Kidney epithelial cell (primary cell): ENCODE measurements around the gene VPS18. TPM values are rescaled to one million over a fixed set of nuclear protein-coding genes. Genes with fewer than 3 reads are reported as not detected.

Experiments used
- DNase-seq: peaks from one replicate; pipeline ENCODE4 v3.0.0-alpha.2; 2010; ENCODE audit warnings: low read depth
- H3K27me3 ChIP-seq: 2 replicates; pipeline ENCODE4 v1.6.0; 2011; ENCODE audit warnings: low read length; ENCODE audit not compliant: control insufficient read depth, insufficient read depth
- H3K36me3 ChIP-seq: 2 replicates; pipeline ENCODE4 v1.5.1; 2011; ENCODE audit warnings: low read length; ENCODE audit not compliant: control insufficient read depth, insufficient read depth
- H3K4me3 ChIP-seq: 2 replicates; pipeline ENCODE4 v1.5.1; 2011; ENCODE audit warnings: low read depth, mild to moderate bottlenecking, control low read depth, low read length
- CTCF ChIP-seq: IDR thresholded peaks from 2 replicates; pipeline ENCODE4 v1.5.1; 2011; ENCODE audit warnings: mild to moderate bottlenecking, moderate library complexity, low read length, control low read depth, inconsistent platforms; ENCODE audit not compliant: insufficient read depth, poor library complexity, severe bottlenecking
- total RNA-seq: library from RNA; depleted of rRNA; stranded (reverse); fragments of >200 nt; gene quantifications from 2 replicates; pipeline ENCODE4 v1.2.3, GENCODE V29; 2015

Gene VPS18
- total RNA-seq, 1 donor from 2014 or later: 66.0 TPM

GRCh38 chr15:40863660-40864270 lies 30.5 kb upstream of the VPS18 start:
- no peaks in the 10 kb centered on the region for H3K36me3 ChIP-seq
- no peak for DNase-seq
- no peaks in the 10 kb centered on the region for H3K27me3 ChIP-seq
- H3K4me3 ChIP-seq: no peak overlapping the region
- no peak for TF ChIP-seq CTCF

GRCh38 chr15:40867199-40867598 lies 27.1 kb upstream of the VPS18 start:
- DNase-seq: no peak

GRCh38 chr15:40869686-40870085 lies 24.6 kb upstream of the VPS18 start:
- Histone ChIP-seq H3K27me3 (no peaks in the 10 kb centered on the region), H3K4me3 (no peak overlapping the region), H3K36me3 (no peaks in the 10 kb centered on the region)
- no peak for TF ChIP-seq CTCF
- no peak for DNase-seq

More at GRCh38 chr15:40867199-40867598, 27.1 kb upstream of the VPS18 start:
- TF ChIP-seq CTCF: no peak
- Histone ChIP-seq H3K36me3 (no peaks in the 10 kb centered on the region), H3K4me3 (no peak overlapping the region), H3K27me3 (no peaks in the 10 kb centered on the region)

GRCh38 chr15:40870716-40871115 lies 23.5 kb upstream of the VPS18 start:
- DNase-seq: no peak
- H3K4me3 ChIP-seq: no peak overlapping the region
- H3K36me3 ChIP-seq: no peaks in the 10 kb centered on the region
- no peaks in the 10 kb centered on the region for H3K27me3 ChIP-seq
- no peak for TF ChIP-seq CTCF

- H3K36me3 ChIP-seq: no peaks in the 10 kb centered on the region
- no peak overlapping the region for H3K4me3 ChIP-seq
- no peak for DNase-seq
- no peaks in the 10 kb centered on the region for H3K27me3 ChIP-seq
- TF ChIP-seq CTCF: no peak
These were observed 22.3 kb upstream of the VPS18 start for GRCh38 chr15:40871749-40872617.
